Measurements from ENCODE around the gene CBX2.

The CBX2 gene

GRCh38 chr17:79735096-79735495 lies 42.9 kb upstream of the CBX2 start:
- no peaks in the 10 kb centered on the region for H3K9me3 ChIP-seq (ENCODE audit: control insufficient read depth in 2 of 2, low read length in 2 of 2)
- H3K4me3 ChIP-seq (ENCODE audit: low read length in 2 of 2) = no peak overlapping the region
- peaks cover 0 to 9% of the 10 kb centered on the region in 2 donors for H3K4me1 ChIP-seq (ENCODE audit: control insufficient read depth in 2 of 2, insufficient read depth in 2 of 2, low read length in 2 of 2)
- peaks cover 4 to 7% of the 10 kb centered on the region in 2 donors for H3K27me3 ChIP-seq (ENCODE audit: control insufficient read depth in 2 of 2, insufficient read depth in 2 of 2, low read length in 2 of 2)
- no peaks in the 10 kb centered on the region for H3K36me3 ChIP-seq (ENCODE audit: control insufficient read depth in 2 of 2, insufficient read depth in 2 of 2, low read length in 2 of 2)
- no peak overlapping the region for H3K9ac ChIP-seq (ENCODE audit: low read depth in 1 of 2, low read length in 2 of 2)
- H3K27ac ChIP-seq (ENCODE audit: low read depth in 2 of 2, low read length in 2 of 2) = no peak overlapping the region

- Histone ChIP-seq H3K4me1 (ENCODE audit: control insufficient read depth in 2 of 2, insufficient read depth in 2 of 2, low read length in 2 of 2) (peaks cover 5 to 13% of the 10 kb centered on the region in 2 donors), H3K9ac (ENCODE audit: low read depth in 1 of 2, low read length in 2 of 2) (no peak overlapping the region), H3K27me3 (ENCODE audit: control insufficient read depth in 2 of 2, insufficient read depth in 2 of 2, low read length in 2 of 2) (peaks cover 7 to 10% of the 10 kb centered on the region in 2 donors), H3K9me3 (ENCODE audit: control insufficient read depth in 2 of 2, low read length in 2 of 2) (no peaks in the 10 kb centered on the region), H3K4me3 (ENCODE audit: low read length in 2 of 2) (no peak overlapping the region), H3K36me3 (ENCODE audit: control insufficient read depth in 2 of 2, insufficient read depth in 2 of 2, low read length in 2 of 2) (no peaks in the 10 kb centered on the region), H3K27ac (ENCODE audit: low read depth in 2 of 2, low read length in 2 of 2) (no peak overlapping the region)
Observed at GRCh38 chr17:79737046-79737921, 40.7 kb upstream of the CBX2 start.

- Histone ChIP-seq H3K27ac (ENCODE audit: low read depth in 2 of 2, low read length in 2 of 2) (no peak overlapping the region), H3K27me3 (ENCODE audit: control insufficient read depth in 2 of 2, insufficient read depth in 2 of 2, low read length in 2 of 2) (peaks cover 11 to 14% of the 10 kb centered on the region in 2 donors)
Observed at GRCh38 chr17:79737922-79738578, 39.9 kb upstream of the CBX2 start.

GRCh38 chr17:79738643-79739042 lies 39.3 kb upstream of the CBX2 start:
- peaks cover 5 to 7% of the 10 kb centered on the region in 2 donors for H3K4me1 ChIP-seq (ENCODE audit: control insufficient read depth in 2 of 2, insufficient read depth in 2 of 2, low read length in 2 of 2)
- peaks cover 11 to 14% of the 10 kb centered on the region in 2 donors for H3K27me3 ChIP-seq (ENCODE audit: control insufficient read depth in 2 of 2, insufficient read depth in 2 of 2, low read length in 2 of 2)
- H3K36me3 ChIP-seq (ENCODE audit: control insufficient read depth in 2 of 2, insufficient read depth in 2 of 2, low read length in 2 of 2) = no peaks in the 10 kb centered on the region
- H3K9ac ChIP-seq (ENCODE audit: low read depth in 1 of 2, low read length in 2 of 2) = no peak overlapping the region
- H3K4me3 ChIP-seq (ENCODE audit: low read length in 2 of 2) = no peak overlapping the region
- H3K27ac ChIP-seq (ENCODE audit: low read depth in 2 of 2, low read length in 2 of 2) = no peak overlapping the region
- H3K9me3 ChIP-seq (ENCODE audit: control insufficient read depth in 2 of 2, low read length in 2 of 2) = no peaks in the 10 kb centered on the region

More at GRCh38 chr17:79737922-79738578, 39.9 kb upstream of the CBX2 start:
- Histone ChIP-seq H3K9me3 (ENCODE audit: control insufficient read depth in 2 of 2, low read length in 2 of 2) (no peaks in the 10 kb centered on the region), H3K4me3 (ENCODE audit: low read length in 2 of 2) (no peak overlapping the region), H3K4me1 (ENCODE audit: control insufficient read depth in 2 of 2, insufficient read depth in 2 of 2, low read length in 2 of 2) (peaks cover 7 to 8% of the 10 kb centered on the region in 2 donors), H3K9ac (ENCODE audit: low read depth in 1 of 2, low read length in 2 of 2) (no peak overlapping the region), H3K36me3 (ENCODE audit: control insufficient read depth in 2 of 2, insufficient read depth in 2 of 2, low read length in 2 of 2) (no peaks in the 10 kb centered on the region)

GRCh38 chr17:79739148-79740062 lies 38.5 kb upstream of the CBX2 start:
- Histone ChIP-seq H3K27me3 (ENCODE audit: control insufficient read depth in 2 of 2, insufficient read depth in 2 of 2, low read length in 2 of 2) (peaks cover 11 to 14% of the 10 kb centered on the region in 2 donors), H3K36me3 (ENCODE audit: control insufficient read depth in 2 of 2, insufficient read depth in 2 of 2, low read length in 2 of 2) (no peaks in the 10 kb centered on the region), H3K4me1 (ENCODE audit: control insufficient read depth in 2 of 2, insufficient read depth in 2 of 2, low read length in 2 of 2) (peaks cover 5 to 7% of the 10 kb centered on the region in 2 donors), H3K27ac (ENCODE audit: low read depth in 2 of 2, low read length in 2 of 2) (no peak overlapping the region), H3K9ac (ENCODE audit: low read depth in 1 of 2, low read length in 2 of 2) (no peak overlapping the region), H3K4me3 (ENCODE audit: low read length in 2 of 2) (no peak overlapping the region), H3K9me3 (ENCODE audit: control insufficient read depth in 2 of 2, low read length in 2 of 2) (no peaks in the 10 kb centered on the region)

- H3K9me3 ChIP-seq (ENCODE audit: control insufficient read depth in 2 of 2, low read length in 2 of 2) = no peaks in the 10 kb centered on the region
- no peak overlapping the region for H3K27ac ChIP-seq (ENCODE audit: low read depth in 2 of 2, low read length in 2 of 2)
- H3K9ac ChIP-seq (ENCODE audit: low read depth in 1 of 2, low read length in 2 of 2) = no peak overlapping the region
- H3K4me3 ChIP-seq (ENCODE audit: low read length in 2 of 2) = no peak overlapping the region
- H3K4me1 ChIP-seq (ENCODE audit: control insufficient read depth in 2 of 2, insufficient read depth in 2 of 2, low read length in 2 of 2) = peaks cover 5 to 7% of the 10 kb centered on the region in 2 donors
- no peaks in the 10 kb centered on the region for H3K36me3 ChIP-seq (ENCODE audit: control insufficient read depth in 2 of 2, insufficient read depth in 2 of 2, low read length in 2 of 2)
- peaks cover 11 to 17% of the 10 kb centered on the region in 2 donors for H3K27me3 ChIP-seq (ENCODE audit: control insufficient read depth in 2 of 2, insufficient read depth in 2 of 2, low read length in 2 of 2)
Observed at GRCh38 chr17:79740413-79740812, 37.5 kb upstream of the CBX2 start.

- Histone ChIP-seq H3K27me3 (ENCODE audit: control insufficient read depth in 2 of 2, insufficient read depth in 2 of 2, low read length in 2 of 2) (peaks cover 11 to 21% of the 10 kb centered on the region in 2 donors), H3K9ac (ENCODE audit: low read depth in 1 of 2, low read length in 2 of 2) (no peak overlapping the region), H3K4me3 (ENCODE audit: low read length in 2 of 2) (no peak overlapping the region)
Observed at GRCh38 chr17:79741401-79741750, 36.6 kb upstream of the CBX2 start.

GRCh38 chr17:79741751-79742588 lies 36.0 kb upstream of the CBX2 start:
- no peaks in the 10 kb centered on the region for H3K9me3 ChIP-seq (ENCODE audit: control insufficient read depth in 2 of 2, low read length in 2 of 2)
- no peak overlapping the region for H3K9ac ChIP-seq (ENCODE audit: low read depth in 1 of 2, low read length in 2 of 2)
- no peak overlapping the region for H3K4me3 ChIP-seq (ENCODE audit: low read length in 2 of 2)
- peaks cover 17 to 27% of the 10 kb centered on the region in 2 donors for H3K27me3 ChIP-seq (ENCODE audit: control insufficient read depth in 2 of 2, insufficient read depth in 2 of 2, low read length in 2 of 2)
- H3K4me1 ChIP-seq (ENCODE audit: control insufficient read depth in 2 of 2, insufficient read depth in 2 of 2, low read length in 2 of 2) = peaks cover 5 to 7% of the 10 kb centered on the region in 2 donors
- H3K36me3 ChIP-seq (ENCODE audit: control insufficient read depth in 2 of 2, insufficient read depth in 2 of 2, low read length in 2 of 2) = no peaks in the 10 kb centered on the region
- H3K27ac ChIP-seq (ENCODE audit: low read depth in 2 of 2, low read length in 2 of 2) = no peak overlapping the region

More at GRCh38 chr17:79741401-79741750, 36.6 kb upstream of the CBX2 start:
- peaks cover 5 to 7% of the 10 kb centered on the region in 2 donors for H3K4me1 ChIP-seq (ENCODE audit: control insufficient read depth in 2 of 2, insufficient read depth in 2 of 2, low read length in 2 of 2)
- no peaks in the 10 kb centered on the region for H3K9me3 ChIP-seq (ENCODE audit: control insufficient read depth in 2 of 2, low read length in 2 of 2)
- H3K36me3 ChIP-seq (ENCODE audit: control insufficient read depth in 2 of 2, insufficient read depth in 2 of 2, low read length in 2 of 2) = no peaks in the 10 kb centered on the region
- H3K27ac ChIP-seq (ENCODE audit: low read depth in 2 of 2, low read length in 2 of 2) = no peak overlapping the region

GRCh38 chr17:79742589-79742918 lies 35.4 kb upstream of the CBX2 start:
- H3K9ac ChIP-seq (ENCODE audit: low read depth in 1 of 2, low read length in 2 of 2) = no peak overlapping the region
- no peak overlapping the region for H3K27ac ChIP-seq (ENCODE audit: low read depth in 2 of 2, low read length in 2 of 2)
- peaks cover 5 to 7% of the 10 kb centered on the region in 2 donors for H3K4me1 ChIP-seq (ENCODE audit: control insufficient read depth in 2 of 2, insufficient read depth in 2 of 2, low read length in 2 of 2)
- H3K36me3 ChIP-seq (ENCODE audit: control insufficient read depth in 2 of 2, insufficient read depth in 2 of 2, low read length in 2 of 2) = no peaks in the 10 kb centered on the region
- H3K9me3 ChIP-seq (ENCODE audit: control insufficient read depth in 2 of 2, low read length in 2 of 2) = no peaks in the 10 kb centered on the region
- H3K27me3 ChIP-seq (ENCODE audit: control insufficient read depth in 2 of 2, insufficient read depth in 2 of 2, low read length in 2 of 2) = peaks cover 20 to 30% of the 10 kb centered on the region in 2 donors
- no peak overlapping the region for H3K4me3 ChIP-seq (ENCODE audit: low read length in 2 of 2)
